ENCODE measurements around the gene BBS9.

DNA sequence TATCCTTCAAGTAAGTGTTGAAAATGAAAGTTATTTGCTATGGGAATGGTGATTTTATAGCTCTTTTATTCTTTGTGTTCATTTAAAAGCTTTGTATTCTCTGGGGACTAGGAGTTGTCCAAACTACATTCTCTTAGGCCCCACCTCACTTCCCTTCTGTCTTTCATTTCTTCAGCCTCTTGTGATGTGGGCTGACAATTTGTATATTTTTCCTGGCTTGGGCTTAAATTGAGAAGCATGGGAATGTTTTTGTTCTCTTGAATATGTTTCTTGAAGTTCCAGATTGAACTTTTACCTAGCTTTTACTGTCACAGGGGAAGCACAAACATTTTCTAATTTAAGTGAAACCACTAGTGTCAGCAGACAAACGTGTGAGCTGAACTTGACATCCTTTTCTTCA is 27.9 kb downstream of the BBS9 start:
- TF ChIP-seq, protein P1, sequence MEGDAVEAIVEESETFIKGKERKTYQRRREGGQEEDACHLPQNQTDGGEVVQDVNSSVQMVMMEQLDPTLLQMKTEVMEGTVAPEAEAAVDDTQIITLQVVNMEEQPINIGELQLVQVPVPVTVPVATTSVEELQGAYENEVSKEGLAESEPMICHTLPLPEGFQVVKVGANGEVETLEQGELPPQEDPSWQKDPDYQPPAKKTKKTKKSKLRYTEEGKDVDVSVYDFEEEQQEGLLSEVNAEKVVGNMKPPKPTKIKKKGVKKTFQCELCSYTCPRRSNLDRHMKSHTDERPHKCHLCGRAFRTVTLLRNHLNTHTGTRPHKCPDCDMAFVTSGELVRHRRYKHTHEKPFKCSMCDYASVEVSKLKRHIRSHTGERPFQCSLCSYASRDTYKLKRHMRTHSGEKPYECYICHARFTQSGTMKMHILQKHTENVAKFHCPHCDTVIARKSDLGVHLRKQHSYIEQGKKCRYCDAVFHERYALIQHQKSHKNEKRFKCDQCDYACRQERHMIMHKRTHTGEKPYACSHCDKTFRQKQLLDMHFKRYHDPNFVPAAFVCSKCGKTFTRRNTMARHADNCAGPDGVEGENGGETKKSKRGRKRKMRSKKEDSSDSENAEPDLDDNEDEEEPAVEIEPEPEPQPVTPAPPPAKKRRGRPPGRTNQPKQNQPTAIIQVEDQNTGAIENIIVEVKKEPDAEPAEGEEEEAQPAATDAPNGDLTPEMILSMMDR (IDR thresholded peaks at IDR 0.05; ENCODE audit: extremely low read depth in 1 of 2, insufficient read depth in 1 of 2, low read depth in 1 of 2, low read length in 2 of 2): no peak
- no peak for TF ChIP-seq EZH2 (IDR thresholded peaks at IDR 0.05; ENCODE audit: borderline replicate concordance, low read depth, low read length, severe bottlenecking)
- TF ChIP-seq POLR2AphosphoS5 (IDR thresholded peaks at IDR 0.05; ENCODE audit: insufficient read depth, low read depth, low read length): no peak

All from endothelial cell of umbilical vein (primary cell).